Stimulated activated CD4-positive, alpha-beta T cell treated with anti-CD3 and anti-CD28 coated beads, Interleukin-15, amount 100 ng/mL, for 1 hour (primary cell): Measurements from ENCODE around the gene SRP9.
A peak's percentile ranks its signal among the peaks of the same experiment; 100 is the strongest.
"Not testable (repeated sequence)": the region's sequence is repeated elsewhere in the genome, so short reads cannot be mapped to it uniquely, and the experiment has no call there.

Source experiments
- DNase-seq, 2 donors: peaks; one replicate each; pipeline ENCODE4 v3.0.0-alpha.2; 2020; ENCODE audit warnings: low read depth in 1 of 2, low spot score in 1 of 2

The SRP9 gene

DNA sequence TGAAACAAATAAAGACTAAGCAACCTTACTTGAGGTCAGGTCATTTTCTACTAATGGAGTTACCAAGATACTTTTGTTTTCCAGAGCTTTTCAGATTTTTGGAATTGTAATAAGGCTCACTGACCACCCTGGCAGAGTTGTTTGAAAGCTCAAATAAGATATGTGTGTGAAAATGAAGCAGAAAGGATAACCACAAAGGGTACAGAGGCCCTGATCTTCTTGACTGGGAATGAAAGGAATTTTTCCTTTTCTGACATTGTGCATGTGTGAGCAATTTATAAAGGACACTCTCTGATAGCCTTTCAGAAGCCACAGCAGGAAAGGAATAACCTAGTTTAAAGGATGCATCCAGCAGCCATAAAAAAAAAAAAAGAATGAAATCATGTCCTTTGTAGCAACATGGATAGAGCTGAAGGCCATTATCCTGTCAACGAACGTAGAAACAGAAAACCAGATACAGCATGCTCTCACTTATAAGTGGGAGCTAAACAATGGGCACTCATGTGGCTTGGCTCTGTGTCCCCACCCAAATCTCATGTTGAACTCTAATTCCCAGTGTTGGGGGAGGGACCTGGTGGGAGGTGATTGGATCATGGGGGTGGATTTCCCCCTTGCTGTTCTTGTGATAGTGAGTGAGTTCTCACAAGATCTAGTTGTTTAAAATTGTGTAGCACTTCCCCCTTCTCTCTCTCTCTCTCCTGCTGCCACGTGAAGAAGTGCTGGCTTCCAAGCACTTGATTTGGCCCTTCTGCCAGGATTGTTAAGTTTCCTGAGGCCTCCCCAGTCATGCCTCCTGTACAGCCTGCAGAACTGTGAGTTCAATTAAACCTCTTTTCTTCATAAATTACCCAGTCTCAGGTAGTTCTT lies 3.1 kb upstream of the SRP9 start:
- DNase-seq, result no peak

GRCh38 chr1:225776294-225776693 lies 1.3 kb upstream of the SRP9 start:
- no peak for DNase-seq

- DNase-seq, result no peak
Measured at GRCh38 chr1:225777058-225777582, 506 bp upstream of the SRP9 start.

GRCh38 chr1:225778337-225778669 lies 677 bp downstream of the SRP9 start:
- DNase-seq, result no peak

- not testable (repeated sequence) for DNase-seq
Measured at GRCh38 chr1:225779165-225779564, 1.5 kb downstream of the SRP9 start.

GRCh38 chr1:225780134-225780533 lies 2.5 kb downstream of the SRP9 start:
- no peak for DNase-seq

GRCh38 chr1:225780630-225781029 lies 3.0 kb downstream of the SRP9 start:
- no peak for DNase-seq

DNA sequence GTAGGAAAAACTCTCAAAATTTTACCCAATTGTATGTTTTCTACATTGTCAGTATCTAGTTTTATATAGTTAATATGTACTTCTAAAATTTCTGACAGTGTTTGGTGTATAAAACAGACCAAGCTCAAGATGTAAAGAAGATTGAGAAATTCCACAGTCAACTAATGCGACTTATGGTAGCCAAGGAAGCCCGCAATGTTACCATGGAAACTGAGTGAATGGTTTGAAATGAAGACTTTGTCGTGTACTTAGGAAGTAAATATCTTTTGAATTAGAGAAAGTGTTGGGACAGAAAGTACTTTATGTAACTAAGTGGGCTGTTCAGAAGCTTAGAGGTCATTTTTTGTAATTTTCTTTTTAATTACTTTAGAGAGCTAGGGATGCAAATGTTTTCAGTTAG lies 11.5 kb downstream of the SRP9 start:
- not testable (repeated sequence) for DNase-seq

DNA sequence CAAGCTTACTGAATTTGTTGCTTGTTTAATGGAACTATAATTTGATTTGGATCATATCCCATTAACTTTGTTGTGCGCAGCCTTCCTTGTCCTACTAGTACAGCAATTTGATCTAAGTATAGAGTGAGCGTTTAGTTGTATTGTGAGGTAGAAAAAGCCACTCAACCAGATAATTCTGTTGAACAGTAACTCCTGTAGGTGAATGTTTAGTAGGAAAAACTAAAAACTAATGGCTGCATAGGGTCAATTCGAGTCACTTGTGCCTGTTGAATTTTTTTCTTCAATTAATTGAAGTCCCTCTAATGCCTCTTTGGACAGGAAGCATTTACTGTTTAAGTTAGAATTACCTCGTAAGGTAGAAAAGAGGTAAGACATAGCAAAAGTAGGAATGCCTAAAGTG lies 17.3 kb downstream of the SRP9 start:
- no peak for DNase-seq

DNA sequence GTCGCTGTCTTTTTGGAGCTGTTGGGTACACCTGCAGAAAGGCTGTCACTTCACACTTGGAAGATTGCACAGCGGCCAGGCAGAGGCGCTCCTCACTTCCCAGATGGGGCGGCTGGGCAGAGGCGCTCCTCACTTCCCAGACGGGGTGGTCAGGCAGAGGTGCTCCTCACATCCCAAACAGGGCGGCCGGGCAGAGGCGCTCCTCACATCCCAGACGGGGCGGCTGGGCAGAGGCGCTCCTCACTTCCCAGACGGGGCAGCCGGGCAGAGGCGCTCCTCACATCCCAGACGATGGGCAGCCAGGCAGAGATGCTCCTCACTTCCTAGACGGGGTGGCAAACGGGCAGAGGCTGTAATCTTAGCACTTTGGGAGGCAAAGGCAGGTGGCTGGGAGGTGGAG lies 18.5 kb downstream of the SRP9 start:
- not testable (repeated sequence) for DNase-seq

DNA sequence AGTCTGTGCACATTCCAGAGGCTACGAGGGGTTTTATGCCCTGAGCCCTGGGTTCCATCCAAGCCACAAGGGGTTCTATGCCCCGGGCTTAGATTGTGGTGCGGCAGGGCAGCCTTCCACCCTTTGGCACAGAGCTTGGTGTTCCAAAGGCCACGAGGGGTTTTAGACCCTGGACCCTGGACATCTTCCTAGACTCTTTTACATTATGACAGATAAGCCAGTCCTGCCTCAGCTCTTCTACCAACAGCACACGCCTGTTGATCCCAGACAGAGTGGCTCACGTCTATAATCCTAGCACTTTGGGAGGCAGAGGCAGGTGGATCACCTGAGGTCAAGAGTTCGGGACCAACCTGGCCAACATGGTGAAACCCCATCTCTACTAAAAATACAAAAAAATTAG lies 23.5 kb downstream of the SRP9 start:
- DNase-seq, result not testable (repeated sequence)

GRCh38 chr1:225806249-225806648 lies 28.6 kb downstream of the SRP9 start:
- DNase-seq, result no peak

DNA sequence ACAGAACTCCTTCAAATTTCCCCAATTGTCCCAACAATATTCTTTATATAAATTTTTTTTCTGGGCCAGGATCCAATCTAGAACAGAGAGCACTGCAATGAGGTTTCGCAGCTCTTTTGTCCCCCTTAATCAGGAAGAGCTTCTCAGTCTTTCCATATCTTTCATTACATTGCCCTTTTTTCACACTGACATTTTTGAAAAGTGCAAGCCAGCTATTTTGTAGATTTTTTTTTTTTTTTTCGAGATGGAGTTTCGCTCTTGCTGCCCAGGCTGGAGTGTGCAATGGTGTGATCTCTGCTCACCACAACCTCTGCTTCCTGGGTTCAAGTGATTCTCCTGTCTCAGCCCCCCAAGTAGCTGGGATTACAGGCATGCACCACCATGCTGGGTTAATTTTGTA lies 29.1 kb downstream of the SRP9 start:
- DNase-seq, result not testable (repeated sequence)

GRCh38 chr1:225808136-225808535 lies 30.5 kb downstream of the SRP9 start:
- DNase-seq, result no peak

DNA sequence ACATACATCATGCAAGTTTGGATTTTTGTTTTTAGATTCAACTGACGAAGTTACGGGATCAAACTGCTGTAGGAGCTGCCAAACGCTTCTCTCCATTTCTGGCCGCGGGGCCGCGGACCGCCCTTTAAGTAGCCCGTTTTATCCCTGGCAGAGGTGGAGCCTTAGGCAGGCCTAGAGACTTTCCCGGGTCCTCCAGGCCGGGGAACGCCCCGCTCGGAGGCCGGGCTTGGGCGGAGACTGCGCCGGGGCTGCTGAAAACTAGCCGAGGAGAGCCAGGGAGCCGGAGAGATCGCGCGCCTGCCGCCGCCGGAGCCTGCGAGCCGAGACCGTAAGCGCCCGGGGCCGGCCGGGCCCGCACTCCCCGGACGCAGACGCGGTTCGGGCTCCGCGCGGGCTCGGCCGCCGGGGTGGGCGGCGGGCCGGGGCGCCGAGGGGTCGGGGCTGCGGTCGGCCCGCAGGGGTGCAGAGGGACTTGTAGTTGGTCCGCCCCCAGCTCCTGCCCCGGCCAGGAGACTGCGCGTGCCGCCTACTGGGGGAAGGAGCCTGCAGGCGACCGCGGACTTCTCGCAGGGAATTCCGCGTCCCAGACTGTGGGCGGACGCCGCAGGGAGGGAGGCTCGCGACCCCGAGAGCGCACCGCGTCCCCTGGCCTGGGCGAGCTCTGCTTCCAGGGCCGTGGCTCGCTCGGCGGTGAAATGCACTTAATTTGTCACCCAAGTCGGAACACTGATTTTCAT lies 32.4 kb downstream of the SRP9 start, which contains the start of gene EPHX1:
Gene EPHX1, plus strand, starts transcription at position 283 of the 737 bp plus-strand sequence. CDS start 18,606 bp downstream, outside the sequence.
- DNase-seq, result peak; percentile 32 to 55

DNA sequence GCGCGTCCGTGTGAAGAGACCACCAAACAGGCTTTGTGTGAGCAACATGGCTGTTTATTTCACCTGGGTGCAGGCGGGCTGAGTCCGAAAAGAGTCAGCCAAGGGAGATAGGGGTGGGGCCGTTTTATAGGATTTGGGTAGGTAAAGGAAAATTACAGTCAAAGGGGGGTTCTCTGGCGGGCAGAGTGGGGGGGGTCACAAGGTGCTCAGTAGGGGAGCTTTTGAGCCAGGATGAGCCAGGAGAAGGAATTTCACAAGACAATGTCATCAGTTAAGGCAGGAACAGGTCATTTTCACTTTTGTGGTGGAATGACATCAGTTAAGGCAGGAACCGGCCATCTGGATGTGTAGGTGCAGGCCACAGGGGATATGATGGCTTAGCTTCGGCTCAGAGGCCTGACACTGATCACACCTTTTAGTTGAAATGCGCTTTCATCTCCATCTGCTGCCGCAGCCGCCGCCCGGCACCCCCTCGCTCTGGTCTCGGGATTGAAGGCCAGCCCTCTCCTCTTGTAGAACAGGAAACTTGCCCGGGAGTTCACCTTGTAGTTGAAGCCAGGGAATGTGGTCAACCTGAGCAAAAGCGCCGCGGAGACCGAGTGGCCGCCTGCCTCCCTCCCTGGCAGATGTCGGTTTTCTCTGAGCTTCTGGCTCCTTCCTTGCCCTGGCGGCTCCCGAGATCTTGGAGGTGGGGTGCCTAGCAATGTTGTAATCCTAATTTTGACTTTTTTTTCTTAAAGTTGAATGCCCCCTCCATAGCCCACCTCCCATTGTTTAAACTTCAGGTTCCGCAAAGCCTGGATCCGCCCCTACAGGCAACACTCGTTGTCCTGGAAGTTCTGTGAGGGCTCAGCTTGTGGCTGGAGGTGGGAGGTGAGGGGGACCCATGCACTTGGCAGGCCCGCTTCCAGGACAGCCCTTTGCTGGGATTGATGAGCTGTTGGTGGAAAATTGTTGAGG lies 33.2 kb downstream of the SRP9 start:
- DNase-seq, result not testable (repeated sequence)

- DNase-seq, result no peak
Measured at GRCh38 chr1:225811622-225812487, 34.2 kb downstream of the SRP9 start.

- DNase-seq, result no peak
Measured at GRCh38 chr1:225812488-225813213, 35.0 kb downstream of the SRP9 start.

- DNase-seq, result no peak
Measured at GRCh38 chr1:225813214-225813964, 35.8 kb downstream of the SRP9 start.
